SK-N-SH treated with all-trans-retinoic acid at 6 μM for 48 hours (cell line): Measurements from ENCODE around the gene HMGCR.

ENCODE experiments used
- ARNTL ChIP-seq: fragments of 450-650 bp; formaldehyde crosslinking; IDR thresholded peaks from 2 replicates; pipeline ENCODE4 v1.5.0; 2020; ENCODE audit warnings: low read depth, mild to moderate bottlenecking, moderate library complexity, borderline replicate concordance
- BACH2 ChIP-seq: fragments of 250-450 bp; sonication (Bioruptor Pico); IDR thresholded peaks from 2 replicates; pipeline ENCODE4 v1.9.0; 2021; ENCODE audit warnings: mild to moderate bottlenecking, borderline replicate concordance
- GLIS3 ChIP-seq: fragments of 250-450 bp; sonication (Bioruptor Pico); IDR thresholded peaks from 2 replicates; pipeline ENCODE4 v1.5.0; 2020; ENCODE audit warnings: mild to moderate bottlenecking, moderate library complexity
- OSR1 ChIP-seq: fragments of 250-450 bp; sonication (Bioruptor Pico); IDR thresholded peaks from 2 replicates; pipeline ENCODE4 v1.8.0; 2022; ENCODE audit warnings: moderate library complexity, mild to moderate bottlenecking, inconsistent platforms
- PPARA ChIP-seq: fragments of 250-450 bp; sonication (Bioruptor Pico); IDR thresholded peaks from 2 replicates; pipeline ENCODE4 v1.5.0; 2020; ENCODE audit warnings: mild to moderate bottlenecking, borderline replicate concordance
- TCF4 ChIP-seq: fragments of 250-450 bp; sonication (Bioruptor Pico); IDR thresholded peaks from 2 replicates; pipeline ENCODE4 v1.8.0; 2021; ENCODE audit warnings: mild to moderate bottlenecking, moderate library complexity, borderline replicate concordance
- TOX ChIP-seq: fragments of 250-450 bp; sonication (Bioruptor Pico); IDR thresholded peaks from 2 replicates; pipeline ENCODE4 v1.8.0; 2021; ENCODE audit warnings: mild to moderate bottlenecking, moderate library complexity, borderline replicate concordance
- ZFP3 ChIP-seq: fragments of 250-450 bp; sonication (Bioruptor Pico); IDR thresholded peaks from 2 replicates; pipeline ENCODE4 v1.5.0; 2020; ENCODE audit warnings: mild to moderate bottlenecking, moderate library complexity
- ZFP30 ChIP-seq: fragments of 450-650 bp; formaldehyde crosslinking; IDR thresholded peaks from 2 replicates; pipeline ENCODE4 v1.5.0; 2022; ENCODE audit warnings: mild to moderate bottlenecking, moderate library complexity
- ZNF8 ChIP-seq: fragments of 450-650 bp; formaldehyde crosslinking; IDR thresholded peaks from 2 replicates; pipeline ENCODE4 v1.5.0; 2020; ENCODE audit warnings: mild to moderate bottlenecking, moderate library complexity
- TF ChIP-seq, protein P1 (sequence below): fragments of 250-450 bp; sonication (Bioruptor Pico); IDR thresholded peaks from 2 replicates; pipeline ENCODE4 v1.8.0; 2020; ENCODE audit warnings: mild to moderate bottlenecking, moderate library complexity, borderline replicate concordance
- TF ChIP-seq, protein P2 (sequence below): fragments of 250-450 bp; sonication (Bioruptor Pico); IDR thresholded peaks from 2 replicates; pipeline ENCODE4 v1.5.1; 2021; ENCODE audit warnings: mild to moderate bottlenecking, moderate library complexity
- TF ChIP-seq, protein P3 (sequence below): fragments of 250-450 bp; sonication (Bioruptor Pico); IDR thresholded peaks from 2 replicates; pipeline ENCODE4 v1.5.0; 2020; ENCODE audit warnings: mild to moderate bottlenecking, moderate library complexity

DNA sequence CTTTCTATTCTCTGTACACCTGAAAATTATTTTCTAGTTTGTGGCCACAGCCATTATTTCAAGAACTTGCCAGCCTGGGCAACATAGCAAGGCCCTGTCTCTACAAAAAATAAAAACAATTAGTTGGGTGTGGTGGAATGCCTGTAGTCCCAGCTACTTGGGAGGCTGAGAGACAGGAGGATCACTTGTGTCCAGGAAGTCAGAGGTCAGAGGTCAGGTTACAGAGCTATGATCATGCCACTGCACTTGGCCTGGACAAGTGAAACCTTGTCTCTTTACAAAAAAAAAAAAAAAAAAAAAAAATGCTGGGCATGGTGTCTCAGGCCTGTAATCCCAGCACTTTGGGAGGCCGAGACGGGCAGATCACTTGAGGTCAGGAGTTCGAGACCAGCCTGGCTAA is 58.3 kb downstream of the HMGCR start:
- TF ChIP-seq, protein P1, sequence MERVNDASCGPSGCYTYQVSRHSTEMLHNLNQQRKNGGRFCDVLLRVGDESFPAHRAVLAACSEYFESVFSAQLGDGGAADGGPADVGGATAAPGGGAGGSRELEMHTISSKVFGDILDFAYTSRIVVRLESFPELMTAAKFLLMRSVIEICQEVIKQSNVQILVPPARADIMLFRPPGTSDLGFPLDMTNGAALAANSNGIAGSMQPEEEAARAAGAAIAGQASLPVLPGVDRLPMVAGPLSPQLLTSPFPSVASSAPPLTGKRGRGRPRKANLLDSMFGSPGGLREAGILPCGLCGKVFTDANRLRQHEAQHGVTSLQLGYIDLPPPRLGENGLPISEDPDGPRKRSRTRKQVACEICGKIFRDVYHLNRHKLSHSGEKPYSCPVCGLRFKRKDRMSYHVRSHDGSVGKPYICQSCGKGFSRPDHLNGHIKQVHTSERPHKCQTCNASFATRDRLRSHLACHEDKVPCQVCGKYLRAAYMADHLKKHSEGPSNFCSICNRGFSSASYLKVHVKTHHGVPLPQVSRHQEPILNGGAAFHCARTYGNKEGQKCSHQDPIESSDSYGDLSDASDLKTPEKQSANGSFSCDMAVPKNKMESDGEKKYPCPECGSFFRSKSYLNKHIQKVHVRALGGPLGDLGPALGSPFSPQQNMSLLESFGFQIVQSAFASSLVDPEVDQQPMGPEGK (CRISPR knock-in tag): no peak
- no peak for TF ChIP-seq ZFP30 (CRISPR knock-in tag)
- TF ChIP-seq TOX: no peak
- TF ChIP-seq OSR1 (CRISPR knock-in tag): no peak
- TF ChIP-seq PPARA (CRISPR knock-in tag): no peak
- no peak for TF ChIP-seq GLIS3
- no peak for TF ChIP-seq BACH2 (CRISPR knock-in tag)
- no peak for TF ChIP-seq TCF4 (CRISPR knock-in tag)
- TF ChIP-seq ZFP3 (CRISPR knock-in tag): no peak
- no peak for TF ChIP-seq ZNF8 (CRISPR knock-in tag)
- TF ChIP-seq, protein P2, sequence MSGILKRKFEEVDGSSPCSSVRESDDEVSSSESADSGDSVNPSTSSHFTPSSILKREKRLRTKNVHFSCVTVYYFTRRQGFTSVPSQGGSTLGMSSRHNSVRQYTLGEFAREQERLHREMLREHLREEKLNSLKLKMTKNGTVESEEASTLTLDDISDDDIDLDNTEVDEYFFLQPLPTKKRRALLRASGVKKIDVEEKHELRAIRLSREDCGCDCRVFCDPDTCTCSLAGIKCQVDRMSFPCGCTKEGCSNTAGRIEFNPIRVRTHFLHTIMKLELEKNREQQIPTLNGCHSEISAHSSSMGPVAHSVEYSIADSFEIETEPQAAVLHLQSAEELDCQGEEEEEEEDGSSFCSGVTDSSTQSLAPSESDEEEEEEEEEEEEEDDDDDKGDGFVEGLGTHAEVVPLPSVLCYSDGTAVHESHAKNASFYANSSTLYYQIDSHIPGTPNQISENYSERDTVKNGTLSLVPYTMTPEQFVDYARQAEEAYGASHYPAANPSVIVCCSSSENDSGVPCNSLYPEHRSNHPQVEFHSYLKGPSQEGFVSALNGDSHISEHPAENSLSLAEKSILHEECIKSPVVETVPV (CRISPR knock-in tag): no peak
- TF ChIP-seq ARNTL: no peak
- TF ChIP-seq, protein P3, sequence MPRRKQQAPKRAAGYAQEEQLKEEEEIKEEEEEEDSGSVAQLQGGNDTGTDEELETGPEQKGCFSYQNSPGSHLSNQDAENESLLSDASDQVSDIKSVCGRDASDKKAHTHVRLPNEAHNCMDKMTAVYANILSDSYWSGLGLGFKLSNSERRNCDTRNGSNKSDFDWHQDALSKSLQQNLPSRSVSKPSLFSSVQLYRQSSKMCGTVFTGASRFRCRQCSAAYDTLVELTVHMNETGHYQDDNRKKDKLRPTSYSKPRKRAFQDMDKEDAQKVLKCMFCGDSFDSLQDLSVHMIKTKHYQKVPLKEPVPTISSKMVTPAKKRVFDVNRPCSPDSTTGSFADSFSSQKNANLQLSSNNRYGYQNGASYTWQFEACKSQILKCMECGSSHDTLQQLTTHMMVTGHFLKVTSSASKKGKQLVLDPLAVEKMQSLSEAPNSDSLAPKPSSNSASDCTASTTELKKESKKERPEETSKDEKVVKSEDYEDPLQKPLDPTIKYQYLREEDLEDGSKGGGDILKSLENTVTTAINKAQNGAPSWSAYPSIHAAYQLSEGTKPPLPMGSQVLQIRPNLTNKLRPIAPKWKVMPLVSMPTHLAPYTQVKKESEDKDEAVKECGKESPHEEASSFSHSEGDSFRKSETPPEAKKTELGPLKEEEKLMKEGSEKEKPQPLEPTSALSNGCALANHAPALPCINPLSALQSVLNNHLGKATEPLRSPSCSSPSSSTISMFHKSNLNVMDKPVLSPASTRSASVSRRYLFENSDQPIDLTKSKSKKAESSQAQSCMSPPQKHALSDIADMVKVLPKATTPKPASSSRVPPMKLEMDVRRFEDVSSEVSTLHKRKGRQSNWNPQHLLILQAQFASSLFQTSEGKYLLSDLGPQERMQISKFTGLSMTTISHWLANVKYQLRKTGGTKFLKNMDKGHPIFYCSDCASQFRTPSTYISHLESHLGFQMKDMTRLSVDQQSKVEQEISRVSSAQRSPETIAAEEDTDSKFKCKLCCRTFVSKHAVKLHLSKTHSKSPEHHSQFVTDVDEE: no peak
